Progenitor cell of endocrine pancreas (in vitro differentiated cells): ENCODE data around the gene DGKZ. TPM values are rescaled to one million over a fixed set of nuclear protein-coding genes. Genes with fewer than 3 reads are reported as not detected.

Experiments used
- DNase-seq: peaks from one replicate; pipeline ENCODE4 v3.0.0; 2021; ENCODE audit warnings: low spot score; ENCODE audit not compliant: unreplicated experiment
- H3K27ac Mint-ChIP-seq: 2 replicates; pipeline ENCODE4 v1.8.0; 2021; ENCODE audit warnings: mild to moderate bottlenecking, moderate library complexity, mixed read lengths
- H3K27me3 Mint-ChIP-seq: 2 replicates; pipeline ENCODE4 v1.8.0; 2021; ENCODE audit warnings: mixed read lengths
- H3K36me3 Mint-ChIP-seq: 2 replicates; pipeline ENCODE4 v1.8.0; 2022; ENCODE audit warnings: mixed read lengths; ENCODE audit not compliant: insufficient read depth
- H3K4me1 Mint-ChIP-seq: 2 replicates; pipeline ENCODE4 v1.8.0; 2021; ENCODE audit warnings: low read depth, mixed read lengths
- H3K4me3 Mint-ChIP-seq: 2 replicates; pipeline ENCODE4 v1.8.0; 2021; ENCODE audit warnings: low read depth, mild to moderate bottlenecking, moderate library complexity, mixed read lengths
- H3K9me3 Mint-ChIP-seq: 2 replicates; pipeline ENCODE4 v1.8.0; 2021; ENCODE audit warnings: low read depth, mixed read lengths
- total RNA-seq: library from RNA; stranded (reverse); gene quantifications from 2 replicates; pipeline ENCODE4 v1.2.1, GENCODE V29; 2021
- TF ChIP-seq, protein P1 (sequence below): fragments of 200-600 bp; sonication (generic); IDR thresholded peaks from one replicate; pipeline ENCODE4 v1.5.0; 2021; ENCODE audit warnings: antibody characterized with exemption, mild to moderate bottlenecking; ENCODE audit not compliant: unreplicated experiment

DGKZ gene
- total RNA-seq, 1 donor from 2014 or later, result 58.3 TPM

DNA sequence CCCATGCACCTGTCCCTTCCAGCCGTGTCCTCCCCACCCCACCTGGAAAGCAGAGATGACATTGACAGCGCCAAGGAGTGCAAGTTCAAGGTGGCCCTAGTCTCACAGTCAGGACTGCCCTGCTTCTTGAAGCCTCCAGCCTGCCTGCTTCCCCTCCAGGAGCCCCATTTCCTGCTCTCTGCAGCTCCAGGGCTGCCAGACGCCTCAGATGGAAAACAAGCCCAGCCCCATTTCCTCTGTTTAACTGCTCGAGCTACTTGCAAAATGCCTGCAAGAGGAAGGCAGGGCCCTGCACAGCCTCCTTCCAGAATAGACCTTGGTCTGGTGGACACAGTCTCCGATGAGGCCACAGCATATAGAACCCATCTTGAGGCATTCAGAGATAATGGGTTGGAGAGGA is 5.0 kb upstream of the DGKZ start:
- Mint-ChIP-seq H3K9me3 (no peaks in the 10 kb centered on the region), H3K27ac (no peak overlapping the region), H3K4me1 (peaks cover 21% of the 10 kb centered on the region), H3K4me3 (no peak overlapping the region), H3K27me3 (peaks cover 41% of the 10 kb centered on the region), H3K36me3 (no peaks in the 10 kb centered on the region)
- DNase-seq, result no peak
- TF ChIP-seq, protein P1, sequence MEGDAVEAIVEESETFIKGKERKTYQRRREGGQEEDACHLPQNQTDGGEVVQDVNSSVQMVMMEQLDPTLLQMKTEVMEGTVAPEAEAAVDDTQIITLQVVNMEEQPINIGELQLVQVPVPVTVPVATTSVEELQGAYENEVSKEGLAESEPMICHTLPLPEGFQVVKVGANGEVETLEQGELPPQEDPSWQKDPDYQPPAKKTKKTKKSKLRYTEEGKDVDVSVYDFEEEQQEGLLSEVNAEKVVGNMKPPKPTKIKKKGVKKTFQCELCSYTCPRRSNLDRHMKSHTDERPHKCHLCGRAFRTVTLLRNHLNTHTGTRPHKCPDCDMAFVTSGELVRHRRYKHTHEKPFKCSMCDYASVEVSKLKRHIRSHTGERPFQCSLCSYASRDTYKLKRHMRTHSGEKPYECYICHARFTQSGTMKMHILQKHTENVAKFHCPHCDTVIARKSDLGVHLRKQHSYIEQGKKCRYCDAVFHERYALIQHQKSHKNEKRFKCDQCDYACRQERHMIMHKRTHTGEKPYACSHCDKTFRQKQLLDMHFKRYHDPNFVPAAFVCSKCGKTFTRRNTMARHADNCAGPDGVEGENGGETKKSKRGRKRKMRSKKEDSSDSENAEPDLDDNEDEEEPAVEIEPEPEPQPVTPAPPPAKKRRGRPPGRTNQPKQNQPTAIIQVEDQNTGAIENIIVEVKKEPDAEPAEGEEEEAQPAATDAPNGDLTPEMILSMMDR, result no peak

DNA sequence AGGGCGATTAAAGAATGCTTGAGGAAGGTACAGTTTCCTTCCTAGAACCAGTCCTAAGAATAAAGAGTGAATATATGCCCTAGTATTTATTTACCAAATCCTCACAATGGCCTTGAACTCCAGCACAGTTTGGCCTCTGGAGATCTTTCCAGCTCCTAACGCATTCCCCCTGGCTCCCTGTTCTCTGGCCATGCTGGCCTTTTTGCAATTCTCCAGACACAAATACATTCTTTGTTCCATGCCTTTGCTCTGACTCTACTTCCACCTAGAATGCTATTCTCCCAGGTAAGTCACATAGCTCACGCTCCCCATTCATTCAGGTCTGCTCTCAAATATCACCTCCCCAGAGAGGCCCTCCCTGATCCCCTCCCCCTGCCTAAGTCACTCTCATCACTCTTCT is 3.7 kb upstream of the DGKZ start:
- peaks cover 39% of the 10 kb centered on the region for H3K27me3 Mint-ChIP-seq
- H3K4me3 Mint-ChIP-seq, result no peak overlapping the region
- DNase-seq, result no peak
- H3K4me1 Mint-ChIP-seq, result peaks cover 23% of the 10 kb centered on the region
- H3K27ac Mint-ChIP-seq, result no peak overlapping the region
- TF ChIP-seq, protein P1, result no peak
- H3K36me3 Mint-ChIP-seq, result no peaks in the 10 kb centered on the region
- H3K9me3 Mint-ChIP-seq, result no peaks in the 10 kb centered on the region

DNA sequence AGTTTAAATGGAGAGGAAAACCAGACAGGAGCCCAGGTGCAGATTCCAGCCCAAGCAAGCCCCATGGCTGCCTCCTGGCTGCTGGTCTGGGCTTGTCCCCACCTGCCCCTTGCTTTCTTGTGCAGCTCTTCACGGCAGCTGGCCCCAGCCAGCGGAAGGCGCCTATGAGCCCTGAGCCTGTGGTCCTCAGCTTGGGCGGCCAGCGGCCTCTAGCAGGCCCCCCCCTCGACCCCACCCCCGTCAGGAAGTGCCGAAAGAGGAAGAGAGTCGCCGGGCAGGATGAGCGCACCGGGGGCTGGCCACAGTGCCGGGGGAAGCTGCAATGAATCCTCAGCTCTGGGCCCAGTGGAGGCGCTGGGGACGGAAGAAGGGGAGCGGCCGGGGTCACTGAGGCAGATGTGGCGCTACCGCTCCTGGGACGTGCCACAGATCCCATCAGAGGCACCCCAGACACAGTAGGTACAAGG is 2.1 kb upstream of the DGKZ start:
- peaks cover 19% of the 10 kb centered on the region for H3K4me1 Mint-ChIP-seq
- TF ChIP-seq, protein P1, result no peak
- H3K27me3 Mint-ChIP-seq, result peaks cover 33% of the 10 kb centered on the region
- H3K9me3 Mint-ChIP-seq, result no peaks in the 10 kb centered on the region
- H3K4me3 Mint-ChIP-seq, result no peak overlapping the region
- no peak overlapping the region for H3K27ac Mint-ChIP-seq
- H3K36me3 Mint-ChIP-seq, result no peaks in the 10 kb centered on the region
- no peak for DNase-seq

DNA sequence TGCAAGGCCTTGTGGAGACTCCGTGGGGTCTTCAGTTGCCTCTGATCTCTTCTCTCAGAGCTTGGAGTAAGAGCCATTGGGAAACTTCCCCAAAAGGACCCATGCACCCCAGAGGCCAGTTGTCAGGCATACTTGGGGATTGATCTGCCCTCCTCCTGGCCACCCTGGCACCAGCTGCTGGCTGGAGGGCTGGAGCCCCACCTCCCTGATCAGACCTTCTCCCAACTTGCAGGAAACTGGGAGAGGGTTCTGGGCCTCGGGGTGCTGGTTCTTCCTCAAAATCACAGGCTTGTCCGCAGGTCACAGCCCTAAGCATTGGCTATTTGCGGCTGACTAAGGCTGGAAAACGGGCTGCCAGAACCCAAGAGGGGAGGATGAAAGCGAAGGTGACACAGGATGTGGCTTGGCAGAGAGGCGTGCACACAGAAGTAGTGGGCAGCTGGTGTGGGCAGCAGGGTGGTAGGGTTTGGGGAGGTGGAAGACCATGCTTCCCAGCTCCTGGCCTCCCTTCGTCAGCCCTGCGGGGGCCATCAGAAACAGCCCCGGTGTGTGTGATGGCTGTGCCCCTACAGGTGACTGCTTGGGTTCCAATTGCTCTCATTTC is 1.3 kb upstream of the DGKZ start:
- TF ChIP-seq, protein P1, result no peak

DNA sequence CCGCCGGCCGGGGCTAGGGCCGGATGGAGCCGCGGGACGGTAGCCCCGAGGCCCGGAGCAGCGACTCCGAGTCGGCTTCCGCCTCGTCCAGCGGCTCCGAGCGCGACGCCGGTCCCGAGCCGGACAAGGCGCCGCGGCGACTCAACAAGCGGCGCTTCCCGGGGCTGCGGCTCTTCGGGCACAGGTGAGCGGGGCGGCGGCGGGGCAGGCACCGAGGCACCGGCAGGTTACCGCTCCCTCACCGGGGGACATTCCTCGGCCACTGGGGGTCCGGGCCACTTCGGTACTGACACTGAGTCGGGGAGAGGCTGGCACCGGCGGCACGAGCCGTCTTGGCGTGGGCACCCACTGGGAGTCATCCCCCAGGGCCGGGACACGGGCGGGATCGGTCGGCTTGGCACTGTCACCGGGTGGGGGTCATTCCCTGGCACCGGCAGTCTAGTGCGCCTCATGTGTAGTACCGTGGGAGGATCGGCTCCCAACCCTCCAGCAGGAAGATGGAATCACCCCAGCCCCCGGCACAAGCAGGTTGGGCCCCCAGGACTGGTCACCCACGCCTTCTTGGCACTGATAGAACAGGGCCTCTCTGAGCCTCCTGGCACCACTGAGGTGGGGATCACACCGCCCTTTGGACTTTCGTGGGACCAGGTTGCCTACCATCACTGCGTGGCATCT is 511 bp downstream of the DGKZ start:
- no peak for DNase-seq
- H3K9me3 Mint-ChIP-seq, result no peaks in the 10 kb centered on the region
- H3K36me3 Mint-ChIP-seq, result no peaks in the 10 kb centered on the region
- H3K4me3 Mint-ChIP-seq, result peak overlapping the region; percentile 77
- TF ChIP-seq, protein P1, result no peak
- H3K27me3 Mint-ChIP-seq, result peaks cover 24% of the 10 kb centered on the region
- H3K4me1 Mint-ChIP-seq, result peaks cover 27% of the 10 kb centered on the region
- H3K27ac Mint-ChIP-seq, result no peak overlapping the region

More for the DNA sequence above, 1.3 kb upstream of the DGKZ start:
- Mint-ChIP-seq H3K27ac (no peak overlapping the region), H3K4me1 (peaks cover 19% of the 10 kb centered on the region), H3K4me3 (peak overlapping the region; percentile 72), H3K36me3 (no peaks in the 10 kb centered on the region), H3K27me3 (peaks cover 32% of the 10 kb centered on the region), H3K9me3 (no peaks in the 10 kb centered on the region)
- no peak for DNase-seq
